DMS 273 (cell line): ENCODE measurements around the gene CREB3L4.
"Not testable (repeated sequence)": the region's sequence is repeated elsewhere in the genome, so short reads cannot be mapped to it uniquely, and the experiment has no call there.

ENCODE experiments used
- DNase-seq: peaks from one replicate; lab custom pipeline; 2025; ENCODE audit not compliant: unreplicated experiment; lab: John Stamatoyannopoulos, UW

Gene CREB3L4

DNA sequence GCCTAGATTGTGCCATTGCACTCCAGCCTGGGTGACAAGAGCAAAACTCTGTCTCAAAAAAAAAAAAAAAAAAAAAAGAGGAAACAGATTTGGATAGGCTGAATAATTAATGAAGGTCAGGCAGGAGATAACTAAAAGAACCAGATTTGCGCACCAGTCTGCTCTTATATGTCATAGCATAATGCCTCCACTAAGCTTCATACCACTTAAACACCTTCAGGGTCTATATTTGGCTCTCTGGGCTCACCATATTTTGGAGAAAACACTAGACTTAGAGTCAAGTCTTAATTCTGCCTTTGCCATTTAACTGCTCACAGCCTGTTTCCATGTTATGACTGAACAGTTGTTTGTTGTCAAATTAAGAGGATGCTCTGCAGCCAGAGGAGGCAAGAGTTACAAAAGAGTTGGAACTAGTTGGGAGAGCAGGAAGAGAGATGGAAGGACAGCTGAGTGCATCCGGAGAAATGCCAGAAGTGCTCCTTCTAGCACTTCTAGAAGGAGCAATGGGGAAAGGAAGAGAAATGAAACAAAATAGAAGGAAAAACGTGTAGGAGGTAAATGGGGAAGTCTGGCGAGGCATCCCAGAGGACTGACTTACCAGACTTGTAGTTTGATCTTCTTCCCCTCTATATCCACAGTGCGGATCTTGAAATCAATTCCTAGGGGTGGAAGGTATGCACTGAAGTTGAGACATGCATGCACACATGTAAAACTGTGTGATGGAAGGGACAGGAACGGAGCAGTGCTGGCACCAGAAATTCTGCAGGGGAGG, 16.6 kb downstream of the CREB3L4 start:
- no peak for DNase-seq

DNA sequence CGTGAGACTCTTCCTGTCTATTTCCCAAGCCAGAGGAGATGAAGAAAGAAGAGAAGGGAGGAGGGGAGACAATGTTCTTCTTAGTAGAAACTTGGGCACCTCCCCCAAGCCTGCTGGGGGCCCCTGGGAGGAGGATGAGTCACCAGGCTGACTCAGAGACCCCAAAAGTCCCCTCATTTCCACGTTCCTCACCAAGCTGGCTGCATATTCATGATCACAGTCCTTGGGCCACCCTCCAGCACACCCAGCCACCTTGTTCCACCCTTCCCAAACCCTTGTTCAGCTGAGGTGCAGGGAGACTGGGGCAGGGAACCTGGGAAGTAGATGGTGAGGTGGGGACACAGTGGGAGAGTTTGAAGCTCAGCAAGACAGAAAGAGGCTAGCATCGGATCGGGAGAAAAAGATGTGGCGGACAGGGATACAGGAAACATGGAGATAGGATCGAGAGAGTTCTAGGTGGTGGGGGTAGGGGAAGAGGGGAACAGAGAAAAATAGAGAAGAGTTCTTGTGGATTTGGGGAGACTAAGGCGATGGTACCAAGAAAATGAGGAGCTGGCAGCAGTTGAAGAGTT, 17.7 kb downstream of the CREB3L4 start:
- no peak for DNase-seq

DNA sequence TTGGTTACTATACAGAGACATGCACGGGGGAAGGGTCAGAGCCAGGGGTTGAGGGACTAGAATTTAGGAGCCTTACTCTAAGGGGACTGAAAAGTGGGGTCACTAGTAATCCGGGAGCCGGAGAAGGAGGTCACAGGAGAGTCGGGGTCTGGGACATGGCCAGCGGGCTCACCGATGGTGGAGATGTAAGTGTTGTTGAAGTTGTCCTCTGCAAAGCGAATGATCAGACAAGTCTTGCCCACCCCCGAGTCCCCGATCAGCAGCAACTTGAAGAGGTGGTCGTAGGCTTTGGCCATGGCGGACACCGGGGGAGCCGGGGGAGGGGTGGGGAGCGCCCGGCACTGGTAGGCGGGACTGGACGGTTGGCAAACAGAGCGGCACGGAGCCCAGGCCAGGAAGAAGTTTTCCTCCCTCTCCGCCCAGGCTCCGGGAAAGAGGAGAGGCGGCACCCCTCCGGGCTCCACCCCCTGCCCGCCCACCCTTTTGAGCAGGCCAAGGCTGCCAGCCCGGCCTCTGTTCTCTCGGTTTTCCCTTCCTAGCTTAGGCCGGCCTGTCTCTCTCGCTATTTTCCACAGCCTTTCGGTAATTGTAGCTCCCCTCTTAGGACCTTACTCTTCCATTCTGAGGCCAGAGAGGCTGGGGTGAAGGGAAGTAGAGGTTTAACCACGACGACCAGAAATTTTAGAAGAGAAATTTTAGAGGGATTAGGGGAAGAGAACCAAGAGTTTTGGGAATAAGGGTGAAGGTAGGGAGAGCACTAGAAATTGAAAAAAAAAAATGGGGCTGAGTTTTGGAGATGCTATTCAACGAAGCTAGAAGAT, 18.4 kb downstream of the CREB3L4 start, which contains the start of gene RAB13:
RAB13 (minus strand) TSS at position 399 of the 821 bp plus-strand sequence; CDS start at position 296, 103 bp downstream.
- peak; percentile 94 for DNase-seq

DNA sequence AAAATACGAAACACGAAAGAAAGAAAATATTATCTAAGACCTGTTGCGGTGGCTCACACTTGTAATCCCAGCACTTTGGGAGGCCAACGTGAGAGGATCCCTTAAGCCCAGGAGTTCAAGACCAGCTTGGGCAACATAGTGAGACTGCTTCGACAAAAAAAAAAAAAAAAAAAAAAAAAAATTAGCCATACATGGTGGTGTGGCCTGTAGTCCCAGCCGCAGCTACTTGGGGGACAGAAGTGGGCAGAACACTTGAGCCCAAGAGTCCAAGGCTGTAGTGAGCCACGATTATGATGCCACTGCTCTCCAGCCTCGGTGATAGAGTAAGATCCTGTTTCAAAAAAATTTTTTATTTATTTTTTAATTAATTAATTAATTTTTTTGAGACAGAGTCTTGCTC, 19.9 kb downstream of the CREB3L4 start:
- DNase-seq: no peak

DNA sequence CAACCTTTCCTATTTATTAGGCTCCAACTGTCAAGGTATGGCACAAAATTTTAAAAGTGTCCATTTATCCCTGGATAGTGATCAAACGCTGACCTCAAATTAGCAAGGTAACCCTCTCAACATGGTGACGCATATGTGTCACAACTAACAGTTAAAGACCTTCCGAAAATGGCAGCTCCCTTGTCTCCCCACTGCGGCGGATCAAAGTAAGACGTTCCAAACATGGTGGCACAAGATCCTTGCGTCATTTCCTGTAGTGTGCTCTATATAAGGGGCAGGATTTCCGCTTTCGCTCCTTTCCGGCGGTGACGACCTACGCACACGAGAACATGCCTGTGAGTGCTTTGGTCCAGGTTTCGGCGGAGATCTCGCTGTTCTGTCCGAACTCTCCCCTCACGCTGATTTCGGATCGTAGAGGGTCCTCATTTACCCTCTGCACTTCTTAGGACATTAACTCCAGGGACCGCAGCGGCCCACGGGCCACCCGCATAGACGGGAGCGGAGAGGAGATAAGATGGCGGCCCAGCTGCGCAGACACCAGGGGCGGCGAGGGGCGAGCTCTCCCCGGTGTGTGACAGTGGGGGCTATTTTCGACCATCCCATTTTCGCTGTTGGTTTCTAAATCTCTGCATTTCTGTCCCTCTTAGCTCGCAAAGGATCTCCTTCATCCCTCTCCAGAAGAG, 22.9 kb downstream of the CREB3L4 start, which contains the start of gene RPS27:
RPS27 (plus strand) TSS at position 295 of the 683 bp plus-strand sequence; CDS start at position 330, 35 bp downstream.
- peak; percentile 99 for DNase-seq

DNA sequence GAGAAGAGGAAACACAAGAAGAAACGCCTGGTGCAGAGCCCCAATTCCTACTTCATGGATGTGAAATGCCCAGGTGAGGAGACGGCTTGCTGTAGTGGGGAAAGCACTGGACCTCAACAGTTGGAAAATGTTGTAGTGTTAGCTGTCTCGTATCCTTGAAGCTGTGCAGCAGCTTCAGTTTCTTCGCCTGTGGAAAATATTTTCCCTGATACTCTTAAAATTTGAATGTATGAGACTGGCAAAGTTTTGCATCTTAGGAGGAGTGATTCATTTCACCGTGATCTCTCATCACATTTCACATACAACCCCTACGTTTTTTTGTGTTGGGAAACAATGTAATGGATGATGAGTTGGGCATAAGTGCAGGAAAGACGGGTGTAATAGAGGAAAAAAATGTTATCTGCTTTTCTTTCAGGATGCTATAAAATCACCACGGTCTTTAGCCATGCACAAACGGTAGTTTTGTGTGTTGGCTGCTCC, 23.5 kb downstream of the CREB3L4 start:
- DNase-seq: no peak

DNA sequence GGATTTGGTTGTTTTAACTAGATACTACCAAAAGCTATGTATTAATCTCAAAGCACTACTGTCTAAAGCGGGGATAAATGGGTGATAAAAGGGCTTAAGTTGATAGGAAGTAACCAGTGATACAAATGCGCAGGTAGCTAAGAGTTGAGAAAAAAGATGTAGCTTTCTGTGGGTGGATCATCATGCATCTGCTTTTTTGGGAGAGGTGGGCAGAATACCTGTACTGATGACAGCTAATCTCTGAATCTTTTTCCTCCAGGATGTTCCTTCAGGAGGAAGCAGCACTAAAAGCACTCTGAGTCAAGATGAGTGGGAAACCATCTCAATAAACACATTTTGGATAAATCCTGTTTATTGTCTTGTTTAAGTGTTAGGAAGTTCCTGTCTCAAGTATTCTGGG, 24.1 kb downstream of the CREB3L4 start:
- no peak for DNase-seq

DNA sequence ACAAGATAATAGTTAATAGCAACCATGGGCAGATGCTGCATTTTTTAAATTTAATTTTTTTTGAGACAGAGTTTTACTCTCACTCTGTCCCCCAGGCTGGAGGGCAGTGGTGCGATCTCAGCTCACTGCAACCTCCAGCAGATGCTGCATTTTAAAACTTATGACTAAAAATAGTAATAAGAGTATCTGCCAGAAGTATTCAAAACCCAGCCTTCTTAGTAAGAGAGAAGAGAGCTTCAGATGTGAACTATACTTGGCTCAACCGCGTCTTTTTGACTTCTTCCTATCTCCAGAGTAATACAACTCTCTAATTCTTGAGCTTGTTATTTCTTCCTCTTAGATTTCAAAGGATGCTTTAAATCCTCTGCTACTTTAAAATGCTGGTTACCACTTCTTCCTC, 27.5 kb downstream of the CREB3L4 start:
- DNase-seq: no peak

DNA sequence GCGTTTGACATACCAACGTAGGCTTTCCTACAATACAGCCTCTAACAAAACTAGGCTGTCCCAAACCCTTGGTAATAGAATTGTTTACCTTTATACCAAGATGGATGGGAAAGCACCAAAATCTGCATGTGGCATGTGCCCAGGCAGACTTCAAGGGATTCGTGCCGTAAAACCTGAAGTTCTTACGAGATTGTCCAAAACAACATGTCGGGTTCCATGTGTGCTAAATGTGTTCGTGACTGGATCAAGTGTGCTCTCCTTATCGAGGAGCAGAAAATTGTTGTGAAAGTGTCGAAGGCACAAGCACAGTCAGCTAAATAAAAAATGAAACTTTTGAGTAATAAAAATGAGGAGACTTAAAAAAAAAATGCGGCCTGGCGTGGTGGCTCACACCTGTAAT, 27.9 kb downstream of the CREB3L4 start:
- no peak for DNase-seq

DNA sequence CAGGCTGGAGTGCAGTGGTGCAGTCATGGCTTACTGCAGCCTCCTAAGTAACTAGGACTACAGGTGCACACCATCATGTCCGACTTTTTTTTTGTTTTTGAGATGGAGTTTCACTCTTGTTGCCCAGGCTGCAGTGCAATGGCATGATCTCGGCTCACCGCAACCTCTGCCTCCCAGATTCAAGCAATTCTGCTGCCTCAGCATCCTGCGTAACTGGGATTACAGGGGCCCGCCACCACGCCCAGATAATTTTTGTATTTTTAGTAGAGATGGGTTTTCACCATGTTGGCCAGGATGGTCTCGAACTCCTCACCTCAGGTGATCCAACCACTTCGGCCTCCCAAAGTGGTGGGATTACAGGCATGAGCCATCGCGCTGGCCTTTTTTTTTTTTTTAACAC, 29.2 kb downstream of the CREB3L4 start:
- not testable (repeated sequence) for DNase-seq

DNA sequence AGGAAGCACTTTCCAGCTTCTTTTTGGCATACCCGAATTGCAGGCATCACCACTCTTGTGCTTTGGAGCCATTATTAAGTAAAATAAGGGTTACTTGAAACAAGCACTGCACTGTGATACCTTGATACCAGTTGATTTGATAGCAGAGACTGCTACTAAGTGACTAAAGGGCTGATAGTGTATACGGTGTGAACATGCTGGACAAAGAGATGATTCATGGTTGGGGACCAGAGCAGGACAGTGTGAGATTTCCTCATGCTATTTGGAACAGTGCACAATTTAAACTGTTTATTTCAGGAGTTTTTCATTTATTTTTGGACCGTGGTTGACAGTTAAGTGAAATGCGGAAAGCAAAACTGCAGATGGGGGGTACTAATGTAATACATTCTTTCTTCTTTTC, 32.7 kb downstream of the CREB3L4 start:
- no peak for DNase-seq

DNA sequence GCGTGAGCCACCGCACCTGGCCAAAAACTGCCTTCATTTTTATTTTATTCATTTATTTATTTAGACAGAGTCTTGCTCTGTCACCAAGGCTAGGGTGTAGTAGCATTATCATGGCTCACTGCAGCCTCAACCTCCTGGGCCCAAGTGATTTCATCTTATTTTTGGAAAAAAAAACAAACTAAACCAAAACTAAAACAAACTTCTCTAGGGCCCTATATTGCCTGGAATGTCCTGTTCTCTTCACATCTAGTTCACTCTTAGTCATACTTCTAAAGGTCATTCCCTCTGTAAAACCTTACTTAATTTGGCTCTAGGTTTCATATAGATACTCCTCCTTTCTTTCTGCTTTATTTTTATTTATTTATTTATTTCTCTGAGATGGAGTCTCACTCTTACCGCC, 38.4 kb downstream of the CREB3L4 start:
- no peak for DNase-seq

DNA sequence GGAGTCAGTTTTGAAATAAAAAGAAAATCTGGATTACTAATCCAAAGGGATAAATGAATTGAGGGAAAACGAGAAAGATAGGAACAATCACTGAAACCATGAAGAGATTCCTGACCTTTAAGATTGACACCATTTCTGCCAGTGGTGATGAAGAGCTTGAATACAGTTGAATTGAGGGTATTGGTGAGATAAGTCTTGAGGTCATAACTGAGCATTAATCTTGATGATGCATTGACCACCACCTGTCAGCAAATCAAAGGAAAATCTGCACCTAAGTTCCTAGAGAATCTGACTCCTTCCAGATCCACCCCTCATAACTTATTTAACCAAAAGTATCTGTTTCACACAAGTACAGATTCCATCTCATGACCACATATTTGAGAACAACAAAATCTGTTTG, 44.4 kb downstream of the CREB3L4 start:
- no peak for DNase-seq

DNA sequence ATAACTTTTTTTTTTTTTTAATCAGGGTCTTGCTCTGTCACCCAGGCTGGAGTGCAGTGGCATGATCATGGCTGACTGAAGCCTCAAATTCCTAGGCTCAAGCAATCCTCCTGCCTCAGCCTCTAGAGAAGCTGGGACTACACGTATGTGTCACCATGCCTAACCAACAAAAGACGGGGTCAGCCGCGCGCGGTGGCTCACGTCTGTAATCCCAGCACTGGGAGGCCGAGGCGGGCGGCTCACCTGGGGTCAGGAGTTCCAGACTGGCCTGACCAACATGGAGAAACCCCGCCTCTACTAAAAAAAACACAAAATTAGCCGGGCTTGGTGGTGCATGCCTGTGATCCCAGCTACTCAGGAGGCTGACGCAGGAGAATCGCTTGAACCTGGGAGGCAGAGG, 44.8 kb downstream of the CREB3L4 start:
- not testable (repeated sequence) for DNase-seq

DNA sequence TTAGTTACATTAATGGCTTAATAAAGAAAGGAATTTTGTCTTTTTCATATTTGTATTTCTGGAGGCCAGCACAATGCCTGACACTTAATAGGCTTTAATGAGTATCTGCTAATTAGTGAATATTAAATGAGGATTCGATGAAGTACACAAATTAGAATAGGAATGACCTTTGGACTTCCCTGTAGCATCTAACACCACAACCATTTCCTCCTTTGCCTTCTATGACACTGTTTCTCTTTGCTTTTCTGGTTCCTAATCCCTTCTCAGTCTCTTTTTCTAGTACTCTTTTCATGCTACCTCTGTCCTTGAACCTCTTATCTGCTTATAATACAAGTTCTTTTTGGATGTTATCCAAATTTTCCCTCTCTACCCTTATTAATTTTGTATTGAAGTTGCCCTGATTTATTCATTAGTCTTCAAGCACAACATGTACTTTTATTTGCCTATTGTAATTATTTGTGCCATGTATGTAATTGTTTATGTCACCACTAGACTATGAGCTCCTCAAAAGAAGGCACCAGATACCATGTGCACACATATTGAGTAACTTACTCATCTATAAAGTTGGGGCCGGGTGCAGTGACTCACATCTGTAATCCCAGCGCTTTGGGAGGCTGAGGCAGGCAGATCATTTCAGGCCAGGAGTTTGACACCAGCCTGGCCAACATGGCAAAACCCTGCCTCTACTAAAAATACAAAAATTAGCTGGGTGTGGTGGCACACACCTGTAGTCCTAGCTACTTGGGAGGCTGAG, 46.6 kb downstream of the CREB3L4 start:
- no peak for DNase-seq

DNA sequence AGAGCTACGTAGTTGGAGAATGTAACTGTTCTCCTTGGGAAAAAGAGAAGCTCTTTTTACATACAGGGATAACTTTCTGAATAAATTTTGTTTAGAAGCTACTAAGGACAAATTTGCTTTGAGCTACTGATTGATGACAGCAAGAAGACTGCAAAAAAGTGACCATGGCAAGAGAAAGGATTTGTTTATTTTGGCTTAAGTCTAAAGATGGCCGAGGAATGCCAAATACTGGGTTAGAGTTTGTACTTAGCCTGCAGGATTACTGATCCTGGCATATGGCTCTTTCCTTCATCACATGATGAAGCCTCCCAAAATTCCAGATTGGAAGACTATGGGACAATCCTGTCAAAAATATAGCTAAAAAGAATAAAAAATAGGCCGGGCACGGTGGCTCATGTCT, 51.6 kb downstream of the CREB3L4 start:
- DNase-seq: no peak

DNA sequence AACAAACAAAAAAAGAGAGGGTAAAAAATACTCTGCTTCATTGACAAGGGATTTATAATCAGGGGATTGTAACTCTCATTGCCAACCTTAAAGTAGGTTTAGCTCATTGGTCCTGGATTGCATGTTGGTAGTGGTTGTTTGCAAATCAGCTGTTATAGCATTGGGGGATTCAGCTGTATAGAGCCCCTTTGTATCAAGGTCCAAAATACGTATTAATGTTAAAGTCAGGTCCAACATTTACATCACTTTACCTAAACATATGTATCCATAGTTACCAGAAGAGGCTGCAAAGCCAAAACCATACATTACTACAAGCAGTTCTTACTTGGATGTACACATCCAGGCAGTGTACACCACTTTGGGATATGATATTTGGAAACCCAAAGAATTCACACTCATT, 52.2 kb downstream of the CREB3L4 start:
- DNase-seq: no peak
